Esophagus muscularis mucosa (tissue), 4 donors: ENCODE results near the gene ELP4. TPM values are rescaled to one million over a fixed set of nuclear protein-coding genes. Genes with fewer than 3 reads are reported as not detected.
A peak's percentile ranks its signal among the peaks of the same experiment; 100 is the strongest.

ENCODE experiments used
- DNase-seq: peaks from one replicate; pipeline ENCODE4 v3.0.0-alpha.2; 2017; ENCODE audit errors: extremely low spot score
- H3K27ac ChIP-seq, 4 donors: fragments of 200-600 bp; sonication (generic); replicated peaks in 1 of 4; 1 replicate in 3 of 4; 2 replicates in 1 of 4; pipeline ENCODE4 v1.5.1; 2016 to 2019; ENCODE audit warnings: mild to moderate bottlenecking in 1 of 4
- H3K27me3 ChIP-seq, 4 donors: fragments of 200-600 bp; sonication (generic); one replicate each; pipeline versions ENCODE4 v1.5.1 to v1.6.0; 2016 to 2019
- H3K36me3 ChIP-seq, 4 donors: fragments of 200-600 bp; sonication (generic); one replicate each; pipeline ENCODE4 v1.5.1; 2016 to 2019
- H3K4me1 ChIP-seq, 4 donors: fragments of 200-600 bp; sonication (generic); one replicate each; pipeline ENCODE4 v1.5.1; 2016 to 2019
- H3K4me3 ChIP-seq, 4 donors: fragments of 200-600 bp; sonication (generic); 1 replicate in 2 of 4; 2 replicates in 2 of 4; pipeline ENCODE4 v1.5.1; 2016 to 2019; ENCODE audit warnings: mild to moderate bottlenecking in 4 of 4, moderate library complexity in 1 of 4
- H3K9me3 ChIP-seq, 4 donors: fragments of 200-600 bp; sonication (generic); 1 replicate in 3 of 4; 2 replicates in 1 of 4; pipeline ENCODE4 v1.5.1; 2016 to 2019
- CTCF ChIP-seq, 3 experiments: fragments of 200-600 bp in 2 of 3; fragments of 450-650 bp in 1 of 3; sonication (generic) in 2 of 3; IDR thresholded peaks; one replicate each; pipeline ENCODE4 v1.5.1; 2017 to 2019; ENCODE audit warnings: antibody characterized with exemption in 3 of 3, mild to moderate bottlenecking in 2 of 3, moderate library complexity in 1 of 3
- EP300 ChIP-seq: sonication (generic); formaldehyde crosslinking; IDR thresholded peaks from one replicate; pipeline ENCODE4 v1.6.1; 2017; ENCODE audit warnings: antibody characterized with exemption
- POLR2A ChIP-seq: fragments of 450-650 bp; IDR thresholded peaks from one replicate; pipeline ENCODE4 v1.6.1; 2017; ENCODE audit warnings: antibody characterized with exemption, moderate library complexity, mild to moderate bottlenecking, low read depth
- POLR2AphosphoS5 ChIP-seq, 2 donors: sonication (generic); formaldehyde crosslinking; IDR thresholded peaks; one replicate each; pipeline ENCODE4 v1.6.1; 2017; ENCODE audit warnings: antibody characterized with exemption in 2 of 2
- WGBS: methylation state at CpG from one replicate; pipeline ENCODE4 v1.1.5; 2018; 5-methylcytosine and 5-hydroxymethylcytosine counted together
- intact Hi-C: fragments of 100-400 bp; cut with DNase I; formaldehyde crosslinking; loops from one replicate; pipeline ENCODE4 v1.15.1; 2023
- total RNA-seq, 4 donors: library from RNA; depleted of rRNA; stranded (reverse); fragments of >200 nt; gene quantifications; one replicate each; pipeline versions ENCODE4 v1.1.0 to v1.2.1, GENCODE V29; 2016

ELP4 gene
- total RNA-seq, 4 donors from 2014 or later, result 18.1 to 25.5 (median 19.2) TPM

GRCh38 chr11:31625868-31626267 is 116.3 kb downstream of the ELP4 start:
- Histone ChIP-seq H3K27me3 (no peaks in the 10 kb centered on the region), H3K9me3 (no peaks in the 10 kb centered on the region), H3K36me3 (no peaks in the 10 kb centered on the region), H3K4me3 (no peak overlapping the region), H3K27ac (no peak overlapping the region), H3K4me1 (no peaks in the 10 kb centered on the region)
- intact Hi-C loops, result no loop called here
- WGBS, result 88% methylated on average over 1 of the region's 1 CpG
- DNase-seq, result no peak
- no peak for TF ChIP-seq POLR2AphosphoS5 (IDR thresholded peaks at IDR 0.05)
- TF ChIP-seq POLR2A, result no peak
- no peak for TF ChIP-seq CTCF (IDR thresholded peaks at IDR 0.05)
- no peak for TF ChIP-seq EP300

- intact Hi-C loops, result no loop called here
- Histone ChIP-seq H3K36me3 (peaks cover 0 to 4% (median 2%) of the 10 kb centered on the region in 4 donors), H3K4me1 (no peaks in the 10 kb centered on the region), H3K27ac (no peak overlapping the region), H3K4me3 (no peak overlapping the region), H3K27me3 (no peaks in the 10 kb centered on the region), H3K9me3 (no peaks in the 10 kb centered on the region)
- no peak for DNase-seq
- WGBS, result 100% methylated on average over 1 of the region's 1 CpG
- no peak for TF ChIP-seq CTCF (IDR thresholded peaks at IDR 0.05)
- no peak for TF ChIP-seq EP300
These were observed 118.5 kb downstream of the ELP4 start for GRCh38 chr11:31628111-31628510.

DNA sequence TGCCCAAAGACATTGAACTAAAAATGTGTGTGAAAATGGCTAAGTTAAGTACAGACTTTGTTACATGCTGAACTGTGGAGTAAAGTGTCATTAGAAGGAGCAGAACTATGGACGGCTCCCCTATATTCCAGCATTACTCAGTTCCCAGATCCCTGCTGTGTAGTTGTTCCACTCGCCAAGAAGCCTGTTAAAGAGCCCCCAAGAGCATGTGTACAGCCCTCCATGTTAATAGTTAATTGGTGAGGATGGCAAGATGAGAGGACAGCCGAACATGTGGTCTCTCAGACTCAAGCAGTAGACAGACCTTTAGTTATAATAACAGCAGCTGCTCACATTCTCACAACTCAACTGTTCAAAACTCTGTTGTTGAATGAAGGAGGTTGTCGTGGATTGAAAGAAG is 127.4 kb downstream of the ELP4 start:
- H3K4me1 ChIP-seq, result no peaks in the 10 kb centered on the region
- intact Hi-C loops, result no loop called here
- no peak for DNase-seq
- no peak overlapping the region for H3K4me3 ChIP-seq
- 91% methylated on average over 4 of the region's 4 CpGs for WGBS
- H3K36me3 ChIP-seq, result peaks cover 0 to 4% (median 2%) of the 10 kb centered on the region in 4 donors
- TF ChIP-seq POLR2A (no peak), CTCF (IDR thresholded peaks at IDR 0.05) (no peak), POLR2AphosphoS5 (IDR thresholded peaks at IDR 0.05) (no peak), EP300 (no peak)
- no peaks in the 10 kb centered on the region for H3K27me3 ChIP-seq
- no peaks in the 10 kb centered on the region for H3K9me3 ChIP-seq
- no peak overlapping the region for H3K27ac ChIP-seq

GRCh38 chr11:31640611-31641010 is 131.0 kb downstream of the ELP4 start:
- no peak for DNase-seq
- intact Hi-C loops, result no loop called here
- TF ChIP-seq EP300 (no peak), CTCF (IDR thresholded peaks at IDR 0.05) (no peak), POLR2A (no peak), POLR2AphosphoS5 (IDR thresholded peaks at IDR 0.05) (no peak)

GRCh38 chr11:31641477-31642062 is 132.0 kb downstream of the ELP4 start:
- no peak for DNase-seq
- Histone ChIP-seq H3K4me1 (peaks cover 8 to 32% (median 27%) of the 10 kb centered on the region in 4 donors), H3K27me3 (no peaks in the 10 kb centered on the region), H3K27ac (no peak overlapping the region), H3K36me3 (no peaks in the 10 kb centered on the region), H3K9me3 (no peaks in the 10 kb centered on the region), H3K4me3 (no peak overlapping the region)
- 86% methylated on average over 3 of the region's 3 CpGs for WGBS
- TF ChIP-seq CTCF (IDR thresholded peaks at IDR 0.05) (peak; percentile 25 to 55 (median 35)), POLR2AphosphoS5 (IDR thresholded peaks at IDR 0.05) (no peak)
- intact Hi-C loops, result no loop called here

More at GRCh38 chr11:31640611-31641010, 131.0 kb downstream of the ELP4 start:
- Histone ChIP-seq H3K9me3 (no peaks in the 10 kb centered on the region), H3K27ac (no peak overlapping the region), H3K27me3 (no peaks in the 10 kb centered on the region), H3K36me3 (no peaks in the 10 kb centered on the region), H3K4me3 (no peak overlapping the region), H3K4me1 (peaks cover 2 to 22% (median 19%) of the 10 kb centered on the region in 4 donors)
